Measurements from ENCODE around the gene PLPPR2.

DNA sequence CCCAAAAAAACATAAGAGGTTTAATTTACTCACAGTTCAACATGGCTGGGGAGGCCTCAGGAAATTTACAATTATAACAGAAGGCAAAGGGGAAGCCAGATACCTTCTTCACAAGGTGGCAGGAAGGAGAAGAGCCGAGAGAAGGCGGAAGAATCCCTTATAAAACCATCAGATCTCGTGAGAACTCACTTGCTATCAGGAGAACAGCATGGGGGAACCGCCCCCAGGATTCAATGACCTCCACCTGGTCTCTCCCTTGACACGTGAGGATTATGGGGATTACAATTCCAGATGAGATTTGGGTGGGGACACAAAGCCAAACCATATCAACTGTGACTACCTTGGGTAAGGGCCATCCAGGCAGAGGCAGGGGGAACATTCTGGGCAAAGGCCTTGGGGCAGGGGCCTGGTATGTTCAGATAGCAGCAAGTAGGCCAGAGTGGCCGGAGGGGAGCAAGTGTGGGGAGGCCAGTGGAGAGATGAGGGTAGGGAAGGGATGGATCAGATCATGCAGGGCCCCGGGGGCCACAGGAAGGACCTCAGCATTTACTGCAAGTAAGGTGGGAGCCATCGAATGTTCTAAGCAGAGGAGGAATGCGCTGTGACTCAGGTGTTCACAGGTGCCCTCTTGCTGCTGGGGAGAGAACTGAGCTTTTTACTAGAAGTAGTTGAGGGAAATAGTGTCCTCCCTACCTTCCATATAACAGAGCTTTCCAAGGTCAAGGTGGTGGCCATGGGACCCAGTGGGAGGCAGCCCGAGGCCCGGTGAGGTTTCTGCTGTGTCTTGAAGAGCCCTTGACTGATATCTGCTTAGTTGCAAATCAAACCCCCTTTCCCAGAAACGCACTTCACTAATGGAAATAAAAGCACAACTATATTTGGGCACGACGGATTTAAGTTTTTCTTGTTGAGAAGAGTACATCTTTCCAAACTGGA, 33.8 kb upstream of the PLPPR2 start:
- TF ChIP-seq, protein P1, sequence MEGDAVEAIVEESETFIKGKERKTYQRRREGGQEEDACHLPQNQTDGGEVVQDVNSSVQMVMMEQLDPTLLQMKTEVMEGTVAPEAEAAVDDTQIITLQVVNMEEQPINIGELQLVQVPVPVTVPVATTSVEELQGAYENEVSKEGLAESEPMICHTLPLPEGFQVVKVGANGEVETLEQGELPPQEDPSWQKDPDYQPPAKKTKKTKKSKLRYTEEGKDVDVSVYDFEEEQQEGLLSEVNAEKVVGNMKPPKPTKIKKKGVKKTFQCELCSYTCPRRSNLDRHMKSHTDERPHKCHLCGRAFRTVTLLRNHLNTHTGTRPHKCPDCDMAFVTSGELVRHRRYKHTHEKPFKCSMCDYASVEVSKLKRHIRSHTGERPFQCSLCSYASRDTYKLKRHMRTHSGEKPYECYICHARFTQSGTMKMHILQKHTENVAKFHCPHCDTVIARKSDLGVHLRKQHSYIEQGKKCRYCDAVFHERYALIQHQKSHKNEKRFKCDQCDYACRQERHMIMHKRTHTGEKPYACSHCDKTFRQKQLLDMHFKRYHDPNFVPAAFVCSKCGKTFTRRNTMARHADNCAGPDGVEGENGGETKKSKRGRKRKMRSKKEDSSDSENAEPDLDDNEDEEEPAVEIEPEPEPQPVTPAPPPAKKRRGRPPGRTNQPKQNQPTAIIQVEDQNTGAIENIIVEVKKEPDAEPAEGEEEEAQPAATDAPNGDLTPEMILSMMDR (IDR thresholded peaks at IDR 0.05; ENCODE audit: poor library complexity, severe bottlenecking), result no peak
- TF ChIP-seq RAD21 (conservative IDR thresholded peaks at IDR 0.05) (no peak), MXI1 (conservative IDR thresholded peaks at IDR 0.05; ENCODE audit: poor library complexity, severe bottlenecking) (no peak), POLR2AphosphoS5 (IDR thresholded peaks at IDR 0.05) (no peak)
- TF ChIP-seq, protein P2, sequence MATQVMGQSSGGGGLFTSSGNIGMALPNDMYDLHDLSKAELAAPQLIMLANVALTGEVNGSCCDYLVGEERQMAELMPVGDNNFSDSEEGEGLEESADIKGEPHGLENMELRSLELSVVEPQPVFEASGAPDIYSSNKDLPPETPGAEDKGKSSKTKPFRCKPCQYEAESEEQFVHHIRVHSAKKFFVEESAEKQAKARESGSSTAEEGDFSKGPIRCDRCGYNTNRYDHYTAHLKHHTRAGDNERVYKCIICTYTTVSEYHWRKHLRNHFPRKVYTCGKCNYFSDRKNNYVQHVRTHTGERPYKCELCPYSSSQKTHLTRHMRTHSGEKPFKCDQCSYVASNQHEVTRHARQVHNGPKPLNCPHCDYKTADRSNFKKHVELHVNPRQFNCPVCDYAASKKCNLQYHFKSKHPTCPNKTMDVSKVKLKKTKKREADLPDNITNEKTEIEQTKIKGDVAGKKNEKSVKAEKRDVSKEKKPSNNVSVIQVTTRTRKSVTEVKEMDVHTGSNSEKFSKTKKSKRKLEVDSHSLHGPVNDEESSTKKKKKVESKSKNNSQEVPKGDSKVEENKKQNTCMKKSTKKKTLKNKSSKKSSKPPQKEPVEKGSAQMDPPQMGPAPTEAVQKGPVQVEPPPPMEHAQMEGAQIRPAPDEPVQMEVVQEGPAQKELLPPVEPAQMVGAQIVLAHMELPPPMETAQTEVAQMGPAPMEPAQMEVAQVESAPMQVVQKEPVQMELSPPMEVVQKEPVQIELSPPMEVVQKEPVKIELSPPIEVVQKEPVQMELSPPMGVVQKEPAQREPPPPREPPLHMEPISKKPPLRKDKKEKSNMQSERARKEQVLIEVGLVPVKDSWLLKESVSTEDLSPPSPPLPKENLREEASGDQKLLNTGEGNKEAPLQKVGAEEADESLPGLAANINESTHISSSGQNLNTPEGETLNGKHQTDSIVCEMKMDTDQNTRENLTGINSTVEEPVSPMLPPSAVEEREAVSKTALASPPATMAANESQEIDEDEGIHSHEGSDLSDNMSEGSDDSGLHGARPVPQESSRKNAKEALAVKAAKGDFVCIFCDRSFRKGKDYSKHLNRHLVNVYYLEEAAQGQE (IDR thresholded peaks at IDR 0.05; ENCODE audit: borderline replicate concordance), result no peak
